NB4 (cell line): ENCODE measurements around the gene KRTAP9-3.

Experiments
- DNase-seq: peaks from one replicate; pipeline ENCODE4 v3.0.0; 2010; ENCODE audit warnings: low read depth
- H3K4me3 ChIP-seq: one replicate; pipeline ENCODE4 v1.5.1; 2011; ENCODE audit warnings: mild to moderate bottlenecking, low read depth, low read length, moderate library complexity
- MYC ChIP-seq: IDR thresholded peaks from 2 replicates; pipeline ENCODE4 v1.6.1; 2011; ENCODE audit warnings: low read depth, low read length
- POLR2A ChIP-seq: IDR thresholded peaks from 2 replicates; pipeline ENCODE4 v1.6.1; 2011; ENCODE audit warnings: mild to moderate bottlenecking; ENCODE audit not compliant: insufficient read length; ENCODE audit errors: extremely low read depth
- TF ChIP-seq, protein P1 (sequence below): IDR thresholded peaks from one replicate; pipeline ENCODE4 v1.5.1; 2012; ENCODE audit warnings: low read depth, low read length
- TF ChIP-seq, protein P2 (sequence below): IDR thresholded peaks from 2 replicates; pipeline ENCODE4 v1.6.1; 2011; ENCODE audit warnings: low read depth, low read length

The KRTAP9-3 gene

DNA sequence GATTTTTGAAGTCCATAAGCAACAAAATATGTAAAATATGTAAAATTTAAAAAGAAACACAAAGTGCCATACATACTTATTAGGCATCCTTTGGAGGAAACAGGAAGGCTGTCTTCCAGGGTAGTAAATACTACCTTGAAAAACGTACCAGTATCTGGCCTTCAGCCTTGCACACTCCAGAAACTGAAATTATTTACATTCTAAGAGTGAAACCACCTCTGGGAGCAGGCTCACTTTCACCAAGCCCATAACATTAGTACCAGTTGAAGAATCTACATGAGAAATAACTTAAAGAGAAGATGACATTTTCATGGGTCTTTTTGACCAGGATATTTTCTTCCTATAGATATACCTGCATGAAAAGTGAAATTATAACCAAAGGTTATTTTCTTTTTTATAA lies 36.2 kb upstream of the KRTAP9-3 start:
- TF ChIP-seq, protein P1, sequence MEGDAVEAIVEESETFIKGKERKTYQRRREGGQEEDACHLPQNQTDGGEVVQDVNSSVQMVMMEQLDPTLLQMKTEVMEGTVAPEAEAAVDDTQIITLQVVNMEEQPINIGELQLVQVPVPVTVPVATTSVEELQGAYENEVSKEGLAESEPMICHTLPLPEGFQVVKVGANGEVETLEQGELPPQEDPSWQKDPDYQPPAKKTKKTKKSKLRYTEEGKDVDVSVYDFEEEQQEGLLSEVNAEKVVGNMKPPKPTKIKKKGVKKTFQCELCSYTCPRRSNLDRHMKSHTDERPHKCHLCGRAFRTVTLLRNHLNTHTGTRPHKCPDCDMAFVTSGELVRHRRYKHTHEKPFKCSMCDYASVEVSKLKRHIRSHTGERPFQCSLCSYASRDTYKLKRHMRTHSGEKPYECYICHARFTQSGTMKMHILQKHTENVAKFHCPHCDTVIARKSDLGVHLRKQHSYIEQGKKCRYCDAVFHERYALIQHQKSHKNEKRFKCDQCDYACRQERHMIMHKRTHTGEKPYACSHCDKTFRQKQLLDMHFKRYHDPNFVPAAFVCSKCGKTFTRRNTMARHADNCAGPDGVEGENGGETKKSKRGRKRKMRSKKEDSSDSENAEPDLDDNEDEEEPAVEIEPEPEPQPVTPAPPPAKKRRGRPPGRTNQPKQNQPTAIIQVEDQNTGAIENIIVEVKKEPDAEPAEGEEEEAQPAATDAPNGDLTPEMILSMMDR = no peak
- no peak for TF ChIP-seq MYC
- no peak for TF ChIP-seq POLR2A
- TF ChIP-seq, protein P2, sequence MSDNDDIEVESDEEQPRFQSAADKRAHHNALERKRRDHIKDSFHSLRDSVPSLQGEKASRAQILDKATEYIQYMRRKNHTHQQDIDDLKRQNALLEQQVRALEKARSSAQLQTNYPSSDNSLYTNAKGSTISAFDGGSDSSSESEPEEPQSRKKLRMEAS = no peak
- H3K4me3 ChIP-seq = no peak overlapping the region
- DNase-seq = no peak

DNA sequence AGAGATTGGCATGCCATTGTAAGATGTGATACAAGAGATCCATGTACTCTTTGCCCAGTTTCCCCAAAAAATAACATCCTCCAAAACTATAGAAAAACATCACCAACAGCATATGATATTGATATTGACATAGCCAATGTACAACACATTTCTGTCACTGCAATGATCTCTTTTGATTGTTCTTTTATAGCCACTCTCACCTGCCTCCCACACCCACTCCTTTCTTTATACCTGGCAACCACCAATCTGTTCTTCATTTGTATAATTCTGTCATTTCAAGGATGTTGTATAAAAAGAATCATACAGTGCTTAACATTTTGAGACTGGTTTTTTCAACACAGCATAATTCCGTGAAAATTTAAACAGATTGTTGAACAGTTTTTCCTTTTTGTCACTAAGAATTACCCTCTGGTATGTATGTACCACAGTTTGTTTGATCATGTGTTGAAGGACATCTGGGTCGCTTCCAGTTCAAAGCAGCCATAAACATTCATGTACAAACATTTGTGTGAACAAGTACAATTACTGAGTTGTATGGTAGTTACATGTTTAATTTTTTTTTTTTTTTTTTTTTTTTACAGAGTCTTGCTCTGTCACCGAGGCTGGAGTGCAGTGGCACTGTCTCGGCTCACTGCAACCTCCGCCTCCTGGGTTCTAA lies 32.7 kb upstream of the KRTAP9-3 start:
- DNase-seq = no peak
- TF ChIP-seq MYC (no peak), POLR2A (no peak)
- TF ChIP-seq, protein P1 = no peak
- TF ChIP-seq, protein P2 = no peak
- no peak overlapping the region for H3K4me3 ChIP-seq

DNA sequence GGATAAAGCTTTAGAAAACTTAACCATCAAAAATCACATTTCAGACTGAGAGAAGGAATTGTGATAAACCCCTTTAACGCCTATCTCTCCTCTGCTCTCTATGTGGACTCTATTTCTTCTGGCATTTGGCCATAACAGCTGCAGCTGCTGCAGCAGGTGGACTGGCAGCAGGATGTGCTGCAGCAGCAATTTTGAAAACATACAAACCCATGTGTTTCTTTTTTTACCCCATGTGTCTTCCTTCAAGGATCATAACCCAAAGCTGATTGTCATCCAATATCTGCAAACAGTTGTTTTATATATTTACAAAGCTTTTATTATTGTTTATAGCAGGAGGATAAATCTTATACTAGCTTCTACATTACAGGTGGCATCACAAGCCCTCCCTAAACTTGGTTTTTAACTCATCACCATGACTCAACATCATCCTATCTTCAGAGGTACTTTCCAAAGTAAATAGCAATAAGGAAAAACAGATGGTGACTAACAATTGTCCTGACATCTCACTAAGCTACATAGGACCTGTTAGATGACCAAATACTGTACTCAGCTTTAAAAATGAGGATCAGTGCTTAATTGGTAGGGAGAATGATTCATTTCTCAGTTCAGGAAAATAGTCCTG lies 20.3 kb upstream of the KRTAP9-3 start:
- TF ChIP-seq MYC = no peak
- TF ChIP-seq POLR2A = no peak
- DNase-seq = no peak
- H3K4me3 ChIP-seq = no peak overlapping the region

DNA sequence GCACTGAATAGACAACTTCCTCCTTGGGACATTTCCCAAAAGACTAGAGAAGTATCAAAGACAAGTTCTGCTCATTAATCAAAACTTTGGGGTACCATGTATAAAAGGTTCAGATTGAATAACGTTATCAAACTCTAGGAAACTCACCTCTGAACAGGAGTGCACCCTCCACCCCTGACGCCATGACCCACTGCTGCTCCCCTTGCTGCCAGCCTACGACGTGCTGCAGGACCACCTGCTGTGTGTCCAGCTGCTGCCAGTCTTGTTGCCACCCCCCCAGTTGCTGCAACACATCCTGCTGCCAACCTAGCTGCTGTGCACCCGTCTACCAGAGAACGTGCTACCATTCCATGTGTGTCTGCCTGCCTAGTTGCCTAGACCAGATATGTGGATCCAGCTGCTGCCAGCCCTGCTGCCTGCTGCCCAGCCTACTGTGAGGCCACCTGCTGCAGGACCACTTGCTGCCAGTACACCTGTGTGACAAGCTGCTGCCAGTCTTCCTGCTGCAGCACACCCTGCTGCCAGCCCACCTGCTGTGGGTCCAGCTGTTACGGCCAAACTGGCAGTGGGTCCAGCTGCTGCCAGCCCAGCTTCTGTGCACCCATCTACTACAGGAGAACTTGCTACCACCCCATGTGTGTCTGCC lies 19.6 kb upstream of the KRTAP9-3 start:
- no peak overlapping the region for H3K4me3 ChIP-seq
- no peak for TF ChIP-seq MYC
- TF ChIP-seq POLR2A = no peak
- TF ChIP-seq, protein P1 = no peak
- TF ChIP-seq, protein P2 = no peak
- peak; percentile 1 for DNase-seq

DNA sequence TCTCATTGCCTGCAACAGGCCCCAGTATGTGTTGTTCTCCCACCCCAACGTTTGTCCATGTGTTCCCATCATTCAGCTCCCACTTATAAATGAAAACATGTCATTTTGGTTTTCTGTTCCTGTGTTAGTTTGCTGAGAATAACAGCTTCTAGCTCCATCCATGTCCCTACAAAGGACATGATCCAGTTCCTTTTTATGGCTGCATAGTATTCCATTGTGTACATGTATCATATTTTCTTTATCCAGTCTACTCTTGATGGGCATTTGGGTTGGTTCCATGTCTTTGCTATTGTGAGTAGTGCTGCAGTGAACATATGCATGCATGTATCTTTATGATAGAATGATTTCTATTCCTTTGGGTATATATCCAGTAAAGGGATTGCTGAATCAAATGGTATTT lies 16.6 kb upstream of the KRTAP9-3 start:
- no peak for DNase-seq
- TF ChIP-seq MYC (no peak), POLR2A (no peak)
- TF ChIP-seq, protein P2 = no peak
- TF ChIP-seq, protein P1 = no peak
- no peak overlapping the region for H3K4me3 ChIP-seq

DNA sequence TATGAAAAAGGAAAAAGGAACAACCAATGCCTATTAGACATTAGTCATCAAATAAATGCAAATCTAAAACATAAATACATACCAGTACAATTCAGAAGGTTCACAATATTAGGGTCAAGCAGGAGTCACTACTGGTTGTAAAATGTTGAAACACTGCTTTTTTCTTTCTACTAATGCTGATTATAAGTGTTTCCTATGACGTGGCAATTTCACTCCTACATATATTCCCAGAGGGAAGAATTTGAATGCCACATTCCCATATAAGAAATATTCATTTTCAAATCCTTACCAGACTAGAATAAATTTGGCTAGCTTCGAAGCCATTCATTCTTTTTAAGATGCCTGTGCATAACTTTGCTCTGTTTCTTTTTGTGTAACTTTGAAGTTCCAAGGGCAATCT lies 8.4 kb upstream of the KRTAP9-3 start:
- no peak overlapping the region for H3K4me3 ChIP-seq
- TF ChIP-seq MYC (no peak), POLR2A (no peak)
- TF ChIP-seq, protein P1 = no peak
- TF ChIP-seq, protein P2 = no peak

More for the DNA sequence above, 8.4 kb upstream of the KRTAP9-3 start:
- DNase-seq = no peak
